Vagina (tissue), 2 donors: ENCODE measurements around the gene ACAP1. TPM values are rescaled to one million over a fixed set of nuclear protein-coding genes. Genes with fewer than 3 reads are reported as not detected.
A peak's percentile ranks its signal among the peaks of the same experiment; 100 is the strongest.

ENCODE experiments used
- DNase-seq, 2 donors: peaks; one replicate each; pipeline ENCODE4 v3.0.0-alpha.2; 2017; ENCODE audit errors: extremely low spot score in 2 of 2
- H3K27ac ChIP-seq: fragments of 200-600 bp; sonication (generic); one replicate; pipeline ENCODE4 v1.5.1; 2019
- H3K27me3 ChIP-seq: fragments of 200-600 bp; sonication (generic); one replicate; pipeline ENCODE4 v1.5.1; 2019
- H3K36me3 ChIP-seq, 2 donors: fragments of 200-600 bp; sonication (generic); one replicate each; pipeline ENCODE4 v1.5.1; 2017 to 2019
- H3K4me1 ChIP-seq: fragments of 200-600 bp; sonication (generic); one replicate; pipeline ENCODE4 v1.5.1; 2019
- H3K4me3 ChIP-seq, 2 donors: fragments of 200-600 bp; sonication (generic); 1 replicate in 1 of 2; 2 replicates in 1 of 2; pipeline ENCODE4 v1.5.1; 2016 to 2019
- H3K9me3 ChIP-seq: fragments of 200-600 bp; sonication (generic); one replicate; pipeline ENCODE4 v1.5.1; 2019
- CTCF ChIP-seq, 3 experiments: fragments of 450-650 bp in 2 of 3; fragments of 200-600 bp in 1 of 3; sonication (generic) in 1 of 3; IDR thresholded peaks; one replicate each; pipeline ENCODE4 v1.5.1; 2017 to 2019; ENCODE audit warnings: antibody characterized with exemption in 3 of 3, mild to moderate bottlenecking in 2 of 3, moderate library complexity in 2 of 3
- POLR2A ChIP-seq, 2 donors: fragments of 450-650 bp; IDR thresholded peaks; one replicate each; pipeline ENCODE4 v1.6.1; 2017; ENCODE audit warnings: antibody characterized with exemption in 2 of 2, mild to moderate bottlenecking in 2 of 2, moderate library complexity in 2 of 2
- POLR2AphosphoS5 ChIP-seq, 2 donors: sonication (generic); formaldehyde crosslinking; IDR thresholded peaks; one replicate each; pipeline ENCODE4 v1.9.0; 2017; ENCODE audit warnings: antibody characterized with exemption in 2 of 2, mild to moderate bottlenecking in 2 of 2, low read depth in 1 of 2; ENCODE audit not compliant: insufficient read depth in 1 of 2
- intact Hi-C: fragments of 100-400 bp; cut with DNase I; formaldehyde crosslinking; loops from one replicate; pipeline ENCODE4 v1.15.1; 2023
- total RNA-seq: library from RNA; depleted of rRNA; stranded (reverse); fragments of >200 nt; gene quantifications from one replicate; pipeline ENCODE4 v1.2.3, GENCODE V29; 2016

ACAP1 gene
- total RNA-seq, 1 donor from 2014 or later = 7.6 TPM

GRCh38 chr17:7292194-7292593 is 44.1 kb upstream of the ACAP1 start:
- Histone ChIP-seq H3K27ac (no peak overlapping the region), H3K27me3 (no peaks in the 10 kb centered on the region), H3K4me3 (no peak overlapping the region), H3K36me3 (no peaks in the 10 kb centered on the region), H3K9me3 (no peaks in the 10 kb centered on the region), H3K4me1 (peaks cover 45% of the 10 kb centered on the region)
- TF ChIP-seq POLR2A (IDR thresholded peaks at IDR 0.05) (no peak), POLR2AphosphoS5 (IDR thresholded peaks at IDR 0.05; ENCODE audit: insufficient read depth in 1 of 2, low read depth in 1 of 2) (no peak), CTCF (IDR thresholded peaks at IDR 0.05) (no peak)
- intact Hi-C loops = no loop called here
- DNase-seq = no peak

GRCh38 chr17:7292729-7293128 is 43.6 kb upstream of the ACAP1 start:
- Histone ChIP-seq H3K36me3 (no peaks in the 10 kb centered on the region), H3K4me3 (no peak overlapping the region), H3K27me3 (no peaks in the 10 kb centered on the region), H3K27ac (no peak overlapping the region), H3K4me1 (peaks cover 45% of the 10 kb centered on the region), H3K9me3 (no peaks in the 10 kb centered on the region)
- no peak for DNase-seq
- intact Hi-C loops = no loop called here
- TF ChIP-seq POLR2A (IDR thresholded peaks at IDR 0.05) (no peak), POLR2AphosphoS5 (IDR thresholded peaks at IDR 0.05; ENCODE audit: insufficient read depth in 1 of 2, low read depth in 1 of 2) (peak in 1 of 2 donors; percentile 36), CTCF (IDR thresholded peaks at IDR 0.05) (no peak)

GRCh38 chr17:7293159-7293558 is 43.2 kb upstream of the ACAP1 start:
- Histone ChIP-seq H3K4me1 (peaks cover 45% of the 10 kb centered on the region), H3K36me3 (no peaks in the 10 kb centered on the region), H3K27me3 (no peaks in the 10 kb centered on the region), H3K27ac (no peak overlapping the region), H3K4me3 (no peak overlapping the region), H3K9me3 (no peaks in the 10 kb centered on the region)
- TF ChIP-seq POLR2A (IDR thresholded peaks at IDR 0.05) (no peak), CTCF (IDR thresholded peaks at IDR 0.05) (no peak), POLR2AphosphoS5 (IDR thresholded peaks at IDR 0.05; ENCODE audit: insufficient read depth in 1 of 2, low read depth in 1 of 2) (no peak)
- DNase-seq = no peak
- intact Hi-C loops = no loop called here

- TF ChIP-seq POLR2AphosphoS5 (IDR thresholded peaks at IDR 0.05; ENCODE audit: insufficient read depth in 1 of 2, low read depth in 1 of 2) (no peak), CTCF (IDR thresholded peaks at IDR 0.05) (no peak), POLR2A (IDR thresholded peaks at IDR 0.05) (no peak)
- intact Hi-C loops = no loop called here
- Histone ChIP-seq H3K27me3 (no peaks in the 10 kb centered on the region), H3K27ac (no peak overlapping the region), H3K9me3 (no peaks in the 10 kb centered on the region), H3K36me3 (no peaks in the 10 kb centered on the region), H3K4me1 (peaks cover 45% of the 10 kb centered on the region), H3K4me3 (peak overlapping the region; percentile 28 to 35)
- no peak for DNase-seq
Measured at GRCh38 chr17:7293816-7294613, 42.3 kb upstream of the ACAP1 start.

- Histone ChIP-seq H3K4me1 (peaks cover 45% of the 10 kb centered on the region), H3K36me3 (no peaks in the 10 kb centered on the region), H3K27me3 (no peaks in the 10 kb centered on the region), H3K4me3 (peak within 1 kb of the TSS; percentile 28 to 35), H3K27ac (peak within 1 kb of the TSS; percentile 33), H3K9me3 (no peaks in the 10 kb centered on the region)
- intact Hi-C loops = no loop called here
- TF ChIP-seq POLR2AphosphoS5 (IDR thresholded peaks at IDR 0.05; ENCODE audit: insufficient read depth in 1 of 2, low read depth in 1 of 2) (no peak), POLR2A (IDR thresholded peaks at IDR 0.05) (no peak), CTCF (IDR thresholded peaks at IDR 0.05) (no peak)
- no peak for DNase-seq
Measured at GRCh38 chr17:7294614-7295153, 41.6 kb upstream of the ACAP1 start, which contains the start of gene YBX2. YBX2 (minus strand) TSS chr17:7294639; CDS start chr17:7294500, 139 bp downstream.
